CD4-positive, alpha-beta T cell (primary cell): ENCODE measurements around the gene TSPAN15. TPM values are rescaled to one million over a fixed set of nuclear protein-coding genes. Genes with fewer than 3 reads are reported as not detected.

ENCODE experiments used
- ATAC-seq: fragments of 200-7000 bp; cut with Tn5 transposase; one replicate; pipeline ENCODE4 v1.10.0; 2022; ENCODE audit warnings: mild to moderate bottlenecking; ENCODE audit not compliant: poor library complexity
- CTCF ChIA-PET: fragments of 350-600 bp; sonication (Branson Sonifier 250); formaldehyde crosslinking; loops from one replicate; lab custom pipeline; 2021; ENCODE audit warnings: antibody characterized with exemption, inconsistent platforms; lab: Charles Lee
- POLR2A ChIA-PET: fragments of 350-600 bp; sonication (Branson Sonifier 250); formaldehyde crosslinking; loops from one replicate; lab custom pipeline; 2021; ENCODE audit warnings: antibody characterized with exemption, inconsistent platforms; lab: Charles Lee
- DNase-seq, 14 experiments: peaks; one replicate each; pipeline ENCODE4 v3.0.0-alpha.2; 2013 to 2020; ENCODE audit warnings: mixed read lengths in 2 of 14
- H3K27ac ChIP-seq, 2 donors: one replicate each; pipeline versions ENCODE4 v1.5.1 to v1.7.0; 2013; ENCODE audit warnings: low read length in 2 of 2, low read depth in 1 of 2, mild to moderate bottlenecking in 1 of 2
- H3K27me3 ChIP-seq, 2 experiments: 1 replicate in 1 of 2; 2 replicates in 1 of 2; pipeline versions ENCODE4 v1.6.1 to v1.7.0; 2013; ENCODE audit warnings: low read length in 2 of 2, control low read depth in 1 of 2, mild to moderate bottlenecking in 1 of 2, moderate library complexity in 1 of 2; ENCODE audit not compliant: insufficient read depth in 2 of 2, control insufficient read depth in 1 of 2
- H3K36me3 ChIP-seq: one replicate; pipeline ENCODE4 v1.6.1; 2013; ENCODE audit warnings: low read length, control low read depth; ENCODE audit not compliant: insufficient read depth
- H3K4me1 ChIP-seq: one replicate; pipeline ENCODE4 v1.6.1; 2013; ENCODE audit warnings: low read length, control low read depth; ENCODE audit not compliant: insufficient read depth
- H3K4me3 ChIP-seq: one replicate; pipeline ENCODE4 v1.5.1; 2013; ENCODE audit warnings: mild to moderate bottlenecking, low read length, moderate library complexity
- H3K9me3 ChIP-seq, 2 experiments: 1 replicate in 1 of 2; 2 replicates in 1 of 2; pipeline versions ENCODE4 v1.6.1 to v1.7.0; 2013; ENCODE audit warnings: low read length in 2 of 2, mild to moderate bottlenecking in 2 of 2, control low read depth in 1 of 2, moderate library complexity in 1 of 2; ENCODE audit not compliant: control insufficient read depth in 1 of 2, insufficient read depth in 1 of 2
- H3K27ac Mint-ChIP-seq: one replicate; pipeline ENCODE4 v1.8.0; 2020; ENCODE audit warnings: mixed read lengths
- H3K27me3 Mint-ChIP-seq: one replicate; pipeline ENCODE4 v1.8.0; 2021; ENCODE audit warnings: mixed read lengths
- H3K36me3 Mint-ChIP-seq: one replicate; pipeline ENCODE4 v1.8.0; 2021; ENCODE audit warnings: low read depth, mixed read lengths
- H3K4me1 Mint-ChIP-seq: one replicate; pipeline ENCODE4 v1.8.0; 2021; ENCODE audit warnings: low read depth, mixed read lengths
- H3K4me3 Mint-ChIP-seq: one replicate; pipeline ENCODE4 v1.8.0; 2020; ENCODE audit warnings: mild to moderate bottlenecking, mixed read lengths
- H3K9me3 Mint-ChIP-seq: one replicate; pipeline ENCODE4 v1.8.0; 2020; ENCODE audit warnings: mixed read lengths
- CTCF ChIP-seq: fragments of 200-600 bp; IDR thresholded peaks from one replicate; pipeline ENCODE4 v1.8.0; 2022; ENCODE audit warnings: antibody characterized with exemption, mild to moderate bottlenecking
- intact Hi-C, 2 experiments: fragments of 100-400 bp; cut with DNase I in 1 of 2; cut with micrococcal nuclease in 1 of 2; formaldehyde crosslinking; loops; one replicate each; pipeline versions ENCODE4 v1.15.1 to v1.9.0; 2023 to 2025; cut with DNase I, micrococcal nuclease
- total RNA-seq, 174 experiments: library from RNA in 2 of 174; stranded (reverse) in 2 of 174; gene quantifications; one replicate each; pipeline ENCODE4 v1.2.3 and lab custom pipeline; 2021 to 2026

TSPAN15 gene
- total RNA-seq, 2 experiments from 2014 or later, result 2.2 to 2.5 TPM

- H3K27me3 Mint-ChIP-seq, result peaks cover 36% of the 10 kb centered on the region
- no peaks in the 10 kb centered on the region for H3K27me3 ChIP-seq
- DNase-seq (peak; percentile 71 to 90 (median 76)), ATAC-seq (peak; percentile 99)
- no peaks in the 10 kb centered on the region for H3K36me3 Mint-ChIP-seq
- H3K27ac ChIP-seq, result no peak overlapping the region
- ChIA-PET CTCF (interaction anchor here (0.6 to 7.0 kb wide), 13 partner anchors 8 to 630 kb away, joined by 3 to 70 read pairs (median 3); partner anchors contain the start of gene TYSND1), POLR2A (interaction anchor here (1.0 to 1.6 kb wide), 3 partner anchors 120 to 126 kb away, joined by 3 to 10 read pairs (median 4); no protein-coding TSS in a partner anchor)
- no peaks in the 10 kb centered on the region for H3K4me1 ChIP-seq
- H3K9me3 Mint-ChIP-seq, result no peaks in the 10 kb centered on the region
- intact Hi-C loops, result loop anchor here (1.0 to 10.0 kb wide), 4 partner anchors 124 to 399 kb away; no protein-coding TSS in a partner anchor
- H3K27ac Mint-ChIP-seq, result no peak overlapping the region
- no peak overlapping the region for H3K4me3 ChIP-seq
- H3K36me3 ChIP-seq, result no peaks in the 10 kb centered on the region
- no peaks in the 10 kb centered on the region for H3K4me1 Mint-ChIP-seq
- peak; percentile 82 for TF ChIP-seq CTCF
- no peaks in the 10 kb centered on the region for H3K9me3 ChIP-seq
- H3K4me3 Mint-ChIP-seq, result no peak overlapping the region
These were observed 64.5 kb downstream of the TSPAN15 start for GRCh38 chr10:69515699-69516259.

GRCh38 chr10:69516316-69516715 lies 65.1 kb downstream of the TSPAN15 start:
- H3K9me3 ChIP-seq, result no peaks in the 10 kb centered on the region
- peak; percentile 62 for ATAC-seq
- H3K27ac Mint-ChIP-seq, result no peak overlapping the region
- H3K36me3 Mint-ChIP-seq, result no peaks in the 10 kb centered on the region
- no peak for TF ChIP-seq CTCF
- ChIA-PET CTCF (interaction anchor here (1.1 to 7.0 kb wide), 4 partner anchors 9 to 122 kb away, joined by 3 to 70 read pairs (median 4); no protein-coding TSS in a partner anchor), POLR2A (no interaction called here)
- H3K27me3 Mint-ChIP-seq, result peaks cover 36% of the 10 kb centered on the region
- intact Hi-C loops, result loop anchor here in 1 of 2 experiments (10.0 kb wide), 1 partner anchor 398 kb away; no protein-coding TSS in a partner anchor
- H3K4me1 Mint-ChIP-seq, result no peaks in the 10 kb centered on the region
- H3K27me3 ChIP-seq, result no peaks in the 10 kb centered on the region
- DNase-seq, result peak in 6 of 14 experiments; percentile 16 to 57 (median 28)
- H3K4me3 ChIP-seq, result no peak overlapping the region
- no peaks in the 10 kb centered on the region for H3K36me3 ChIP-seq
- H3K4me1 ChIP-seq, result no peaks in the 10 kb centered on the region
- no peaks in the 10 kb centered on the region for H3K9me3 Mint-ChIP-seq
- no peak overlapping the region for H3K27ac ChIP-seq
- H3K4me3 Mint-ChIP-seq, result no peak overlapping the region

GRCh38 chr10:69516796-69517195 lies 65.5 kb downstream of the TSPAN15 start:
- Histone ChIP-seq H3K27ac (no peak overlapping the region), H3K27me3 (no peaks in the 10 kb centered on the region), H3K9me3 (no peaks in the 10 kb centered on the region), H3K4me1 (no peaks in the 10 kb centered on the region), H3K4me3 (no peak overlapping the region), H3K36me3 (no peaks in the 10 kb centered on the region)
- H3K27me3 Mint-ChIP-seq, result peaks cover 34% of the 10 kb centered on the region
- no peak overlapping the region for H3K4me3 Mint-ChIP-seq
- no peaks in the 10 kb centered on the region for H3K4me1 Mint-ChIP-seq
- ATAC-seq (no peak), DNase-seq (no peak)
- intact Hi-C loops, result loop anchor here in 1 of 2 experiments (10.0 kb wide), 1 partner anchor 398 kb away; no protein-coding TSS in a partner anchor
- CTCF ChIA-PET, result interaction anchor here (1.1 to 7.0 kb wide), 2 partner anchors 9 to 122 kb away, joined by 4 to 70 read pairs; no protein-coding TSS in a partner anchor
- no peaks in the 10 kb centered on the region for H3K36me3 Mint-ChIP-seq
- POLR2A ChIA-PET, result no interaction called here
- H3K9me3 Mint-ChIP-seq, result no peaks in the 10 kb centered on the region
- TF ChIP-seq CTCF, result no peak
- H3K27ac Mint-ChIP-seq, result no peak overlapping the region
